Upper lobe of left lung (tissue), 6 donors: ENCODE results near the gene CEP120. TPM values are rescaled to one million over a fixed set of nuclear protein-coding genes. Genes with fewer than 3 reads are reported as not detected.

Experiments
- ATAC-seq, 2 donors: fragments of 200-7000 bp; cut with Tn5 transposase; one replicate each; pipeline ENCODE4 v1.9.1; 2022; ENCODE audit warnings: mild to moderate bottlenecking in 2 of 2, moderate library complexity in 2 of 2; ENCODE audit not compliant: low FRiP score in 2 of 2
- DNase-seq, 2 donors: peaks; one replicate each; pipeline ENCODE4 v3.0.0-alpha.2; 2019 to 2020
- H3K27ac ChIP-seq, 4 donors: fragments of 200-600 bp; sonication (generic); one replicate each; pipeline ENCODE4 v1.5.1; 2016 to 2019
- H3K27me3 ChIP-seq, 4 donors: fragments of 200-600 bp; sonication (generic); one replicate each; pipeline ENCODE4 v1.5.1; 2017 to 2019
- H3K36me3 ChIP-seq, 4 donors: fragments of 200-600 bp; sonication (generic); one replicate each; pipeline ENCODE4 v1.5.1; 2016 to 2019
- H3K4me1 ChIP-seq, 4 donors: fragments of 200-600 bp; sonication (generic); one replicate each; pipeline ENCODE4 v1.5.1; 2018 to 2019
- H3K4me3 ChIP-seq, 4 donors: fragments of 200-600 bp; sonication (generic); one replicate each; pipeline ENCODE4 v1.5.1; 2017 to 2019; ENCODE audit warnings: mild to moderate bottlenecking in 2 of 4, moderate library complexity in 1 of 4
- H3K9me3 ChIP-seq, 4 donors: fragments of 200-600 bp; sonication (generic); one replicate each; pipeline ENCODE4 v1.5.1; 2018 to 2019
- EP300 ChIP-seq, 4 donors: sonication (generic); formaldehyde crosslinking; IDR thresholded peaks; one replicate each; pipeline ENCODE4 v1.5.1; 2017; ENCODE audit warnings: antibody characterized with exemption in 4 of 4, control low read depth in 2 of 4
- POLR2A ChIP-seq, 4 donors: fragments of 450-650 bp; IDR thresholded peaks; one replicate each; pipeline ENCODE4 v1.5.1; 2016 to 2017; ENCODE audit warnings: antibody characterized with exemption in 4 of 4, mild to moderate bottlenecking in 2 of 4
- POLR2AphosphoS5 ChIP-seq, 2 donors: sonication (generic); formaldehyde crosslinking; IDR thresholded peaks; one replicate each; pipeline ENCODE4 v1.5.1; 2017; ENCODE audit warnings: antibody characterized with exemption in 2 of 2
- WGBS, 2 donors: methylation state at CpG; one replicate each; pipeline ENCODE4 v1.1.5; 2017 to 2018; 5-methylcytosine and 5-hydroxymethylcytosine counted together
- total RNA-seq, 6 donors: library from RNA; depleted of rRNA in 4 of 6; stranded (reverse); fragments of >200 nt in 4 of 6; gene quantifications; one replicate each; pipeline versions ENCODE4 v1.1.0 to v1.2.1, GENCODE V29; 2016 to 2021
- TF ChIP-seq, protein P1 (sequence below), 6 experiments: fragments of 450-650 bp in 4 of 6; fragments of 200-600 bp in 2 of 6; sonication (generic) in 2 of 6; IDR thresholded peaks; one replicate each; pipeline ENCODE4 v1.5.1; 2016 to 2019; ENCODE audit warnings: antibody characterized with exemption in 6 of 6
- donor health status: DM: no; HTN: no; CAD: no; lungs with moderate emphysema.
- donor health status: DM: no; HTN: yes; CAD: no; lungs with severe emphysema.

Gene CEP120
- total RNA-seq, 6 donors from 2014 or later = 13.2 to 43.0 (median 22.1) TPM

DNA sequence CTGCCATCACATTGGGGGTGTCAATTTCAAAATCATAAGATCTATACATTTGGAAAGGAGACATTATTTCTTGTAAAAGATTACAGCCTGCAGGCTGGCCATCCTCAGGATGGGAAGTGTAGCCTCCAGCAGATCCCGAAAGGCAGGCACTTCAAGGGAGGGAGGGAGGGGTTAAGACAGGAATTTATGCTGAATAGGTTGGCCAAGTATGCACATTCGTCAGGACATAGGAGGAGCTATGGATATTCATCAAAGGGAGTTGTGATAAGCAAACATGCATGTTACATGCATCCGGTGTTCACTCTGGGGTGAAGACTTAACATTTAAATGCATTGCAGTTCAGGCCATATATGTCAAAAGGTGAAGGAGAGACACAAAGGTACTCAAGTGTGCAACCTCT lies 119.4 kb downstream of the CEP120 start:
- Histone ChIP-seq H3K27ac (no peak overlapping the region), H3K9me3 (no peaks in the 10 kb centered on the region), H3K4me3 (no peak overlapping the region), H3K4me1 (no peaks in the 10 kb centered on the region), H3K27me3 (no peaks in the 10 kb centered on the region), H3K36me3 (no peaks in the 10 kb centered on the region)
- 70 to 85% methylated on average over 3 of the region's 3 CpGs for WGBS, 2 donors
- TF ChIP-seq POLR2AphosphoS5 (IDR thresholded peaks at IDR 0.05) (no peak), EP300 (IDR thresholded peaks at IDR 0.05) (no peak), POLR2A (IDR thresholded peaks at IDR 0.05) (no peak)
- TF ChIP-seq, protein P1, sequence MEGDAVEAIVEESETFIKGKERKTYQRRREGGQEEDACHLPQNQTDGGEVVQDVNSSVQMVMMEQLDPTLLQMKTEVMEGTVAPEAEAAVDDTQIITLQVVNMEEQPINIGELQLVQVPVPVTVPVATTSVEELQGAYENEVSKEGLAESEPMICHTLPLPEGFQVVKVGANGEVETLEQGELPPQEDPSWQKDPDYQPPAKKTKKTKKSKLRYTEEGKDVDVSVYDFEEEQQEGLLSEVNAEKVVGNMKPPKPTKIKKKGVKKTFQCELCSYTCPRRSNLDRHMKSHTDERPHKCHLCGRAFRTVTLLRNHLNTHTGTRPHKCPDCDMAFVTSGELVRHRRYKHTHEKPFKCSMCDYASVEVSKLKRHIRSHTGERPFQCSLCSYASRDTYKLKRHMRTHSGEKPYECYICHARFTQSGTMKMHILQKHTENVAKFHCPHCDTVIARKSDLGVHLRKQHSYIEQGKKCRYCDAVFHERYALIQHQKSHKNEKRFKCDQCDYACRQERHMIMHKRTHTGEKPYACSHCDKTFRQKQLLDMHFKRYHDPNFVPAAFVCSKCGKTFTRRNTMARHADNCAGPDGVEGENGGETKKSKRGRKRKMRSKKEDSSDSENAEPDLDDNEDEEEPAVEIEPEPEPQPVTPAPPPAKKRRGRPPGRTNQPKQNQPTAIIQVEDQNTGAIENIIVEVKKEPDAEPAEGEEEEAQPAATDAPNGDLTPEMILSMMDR (IDR thresholded peaks at IDR 0.05) = no peak
- DNase-seq (no peak), ATAC-seq (no peak)

DNA sequence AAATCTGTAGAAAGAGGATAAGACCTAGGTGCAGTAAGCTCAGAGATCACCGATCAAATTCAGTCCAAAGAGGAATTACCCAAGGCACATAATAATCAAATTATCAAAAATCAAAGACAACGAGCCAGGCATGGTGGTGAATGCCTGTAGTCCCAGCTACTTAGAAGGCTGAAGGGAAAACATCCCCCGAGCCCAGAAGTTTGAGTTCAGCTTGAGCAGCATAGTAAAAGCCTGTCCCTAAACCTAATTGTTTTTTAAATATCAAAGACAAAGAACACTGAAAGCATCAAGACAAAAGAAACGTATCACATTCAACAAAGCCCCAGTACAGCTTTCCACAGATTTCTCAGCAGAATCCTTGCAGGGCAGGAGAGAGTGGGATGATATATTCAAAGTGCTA lies 122.9 kb downstream of the CEP120 start:
- Histone ChIP-seq H3K27ac (no peak overlapping the region), H3K36me3 (no peaks in the 10 kb centered on the region), H3K4me1 (no peaks in the 10 kb centered on the region), H3K4me3 (no peak overlapping the region), H3K9me3 (no peaks in the 10 kb centered on the region), H3K27me3 (no peaks in the 10 kb centered on the region)
- ATAC-seq (no peak), DNase-seq (no peak)
- 88 to 89% methylated on average over 4 of the region's 4 CpGs for WGBS, 2 donors
- TF ChIP-seq, protein P1 (IDR thresholded peaks at IDR 0.05) = no peak
- TF ChIP-seq EP300 (IDR thresholded peaks at IDR 0.05) (no peak), POLR2AphosphoS5 (IDR thresholded peaks at IDR 0.05) (no peak), POLR2A (IDR thresholded peaks at IDR 0.05) (no peak)

DNA sequence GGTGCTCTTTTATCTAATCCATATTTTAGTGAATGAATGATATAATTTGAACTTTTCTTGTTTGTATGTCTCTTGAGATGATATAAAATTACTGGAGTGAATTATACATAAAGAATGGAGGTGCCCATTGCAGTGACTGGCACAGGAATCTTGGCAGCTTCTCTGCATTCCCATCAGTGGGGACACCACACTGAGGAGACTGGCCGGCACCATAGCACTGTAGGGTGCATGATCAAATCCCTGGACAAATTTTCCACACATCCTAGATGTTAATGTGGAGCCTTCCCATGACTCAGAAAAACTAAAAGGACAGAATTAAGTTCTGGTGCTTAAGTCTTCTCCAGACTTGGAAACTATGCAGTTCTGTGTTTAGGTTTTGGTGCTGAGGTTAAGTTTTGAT lies 124.1 kb downstream of the CEP120 start:
- no peak for DNase-seq
- TF ChIP-seq EP300 (IDR thresholded peaks at IDR 0.05) (no peak), POLR2A (IDR thresholded peaks at IDR 0.05) (no peak), POLR2AphosphoS5 (IDR thresholded peaks at IDR 0.05) (no peak)
- TF ChIP-seq, protein P1 (IDR thresholded peaks at IDR 0.05) = no peak
- no peak overlapping the region for H3K27ac ChIP-seq
- no peaks in the 10 kb centered on the region for H3K4me1 ChIP-seq
- no peaks in the 10 kb centered on the region for H3K27me3 ChIP-seq
- 80 to 96% methylated on average over 1 of the region's 1 CpG for WGBS, 2 donors
- no peaks in the 10 kb centered on the region for H3K9me3 ChIP-seq
- no peak for ATAC-seq
- no peaks in the 10 kb centered on the region for H3K36me3 ChIP-seq
- H3K4me3 ChIP-seq = no peak overlapping the region

DNA sequence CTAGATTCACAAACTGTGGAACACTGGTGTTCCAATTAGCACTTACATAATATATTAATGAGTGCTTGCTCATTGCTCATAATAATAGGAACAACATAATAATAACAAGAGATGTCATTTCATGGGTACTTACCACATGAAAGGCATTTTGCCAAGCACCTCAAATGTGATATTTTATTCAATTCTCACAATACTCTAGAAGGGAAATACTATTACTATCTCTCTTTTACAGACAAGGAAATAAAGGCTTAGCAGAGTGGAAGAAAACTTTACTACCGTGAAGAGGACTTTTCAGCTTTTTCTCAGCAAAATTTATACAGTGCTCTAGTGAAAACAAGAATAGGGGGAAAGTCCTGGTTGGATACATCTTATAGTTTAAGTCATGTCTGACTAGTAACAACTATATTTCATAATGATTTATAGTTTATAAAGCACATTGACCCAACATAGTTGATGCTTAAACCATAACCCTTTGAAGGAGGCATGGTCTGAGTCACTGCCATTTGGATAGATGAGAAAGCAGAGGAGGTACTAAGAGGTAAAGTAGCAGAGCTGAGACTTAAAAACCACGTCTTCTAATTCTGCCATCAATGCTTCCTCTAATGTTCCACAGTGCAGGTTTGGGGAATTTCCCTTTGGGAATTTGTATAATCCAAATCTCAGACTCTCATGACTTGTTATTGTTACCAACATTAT lies 124.7 kb downstream of the CEP120 start:
- no peak overlapping the region for H3K4me3 ChIP-seq
- TF ChIP-seq POLR2A (IDR thresholded peaks at IDR 0.05) (no peak), POLR2AphosphoS5 (IDR thresholded peaks at IDR 0.05) (no peak), EP300 (IDR thresholded peaks at IDR 0.05) (no peak)
- TF ChIP-seq, protein P1 (IDR thresholded peaks at IDR 0.05) = no peak
- no peaks in the 10 kb centered on the region for H3K36me3 ChIP-seq
- no peaks in the 10 kb centered on the region for H3K9me3 ChIP-seq
- no peak for ATAC-seq
- no peak overlapping the region for H3K27ac ChIP-seq
- DNase-seq = no peak
- H3K27me3 ChIP-seq = no peaks in the 10 kb centered on the region
- no peaks in the 10 kb centered on the region for H3K4me1 ChIP-seq
- WGBS, 2 donors = 85 to 89% methylated on average over 2 of the region's 2 CpGs

DNA sequence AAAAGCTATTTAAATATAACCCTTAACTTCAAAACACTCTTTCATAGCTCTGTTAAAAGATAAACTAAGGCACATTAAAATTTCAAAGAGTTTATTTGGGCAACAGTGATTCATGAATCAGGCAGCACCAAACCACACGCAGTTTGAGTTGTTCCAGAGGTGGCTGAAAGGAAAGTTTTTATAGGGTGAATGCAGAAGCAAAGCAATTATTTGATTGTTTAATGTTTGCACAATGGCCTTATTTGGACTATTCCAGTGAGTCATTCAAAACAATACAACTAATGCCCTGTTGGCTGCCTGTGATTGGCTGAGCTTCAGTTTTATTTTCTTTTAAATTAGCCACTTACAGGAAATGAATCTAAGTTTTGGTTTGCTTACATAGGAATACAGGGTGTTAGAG lies 125.3 kb downstream of the CEP120 start:
- no peak for DNase-seq
- Histone ChIP-seq H3K27ac (no peak overlapping the region), H3K27me3 (no peaks in the 10 kb centered on the region), H3K4me1 (no peaks in the 10 kb centered on the region), H3K36me3 (no peaks in the 10 kb centered on the region), H3K9me3 (no peaks in the 10 kb centered on the region), H3K4me3 (no peak overlapping the region)
- no peak for ATAC-seq
- no peak for TF ChIP-seq EP300 (IDR thresholded peaks at IDR 0.05)
- WGBS, 2 donors = 78% methylated on average over 1 of the region's 1 CpG
